GM18873 (cell line): ENCODE measurements around the gene SNED1.

Experiments used
- ATAC-seq: cut with Tn5 transposase; IDR thresholded peaks from one replicate; pipeline ENCODE4 v1.9.1; 2021; ENCODE audit warnings: mild to moderate bottlenecking, moderate library complexity, moderate number of reproducible peaks; ENCODE audit not compliant: unreplicated experiment, low FRiP score

The SNED1 gene

GRCh38 chr2:241065355-241065803 lies 67.0 kb downstream of the SNED1 start:
- no peak for ATAC-seq

- no peak for ATAC-seq
These were observed 67.9 kb downstream of the SNED1 start for GRCh38 chr2:241066171-241066892.

GRCh38 chr2:241066893-241067341 lies 68.5 kb downstream of the SNED1 start:
- ATAC-seq, result no peak

GRCh38 chr2:241067501-241068135 lies 69.2 kb downstream of the SNED1 start:
- ATAC-seq, result no peak

GRCh38 chr2:241068136-241068941 lies 69.9 kb downstream of the SNED1 start:
- ATAC-seq, result no peak

- ATAC-seq, result no peak
These were observed 70.8 kb downstream of the SNED1 start for GRCh38 chr2:241068942-241069810.

GRCh38 chr2:241069821-241070281 lies 71.4 kb downstream of the SNED1 start:
- ATAC-seq, result no peak

GRCh38 chr2:241070361-241070760 lies 71.9 kb downstream of the SNED1 start:
- no peak for ATAC-seq

GRCh38 chr2:241070811-241071676 lies 72.6 kb downstream of the SNED1 start:
- ATAC-seq, result no peak

GRCh38 chr2:241071677-241072111 lies 73.3 kb downstream of the SNED1 start:
- no peak for ATAC-seq

- no peak for ATAC-seq
These were observed 73.7 kb downstream of the SNED1 start for GRCh38 chr2:241072151-241072550.

- no peak for ATAC-seq
These were observed 74.2 kb downstream of the SNED1 start for GRCh38 chr2:241072553-241073165.

- no peak for ATAC-seq
These were observed 75.0 kb downstream of the SNED1 start for GRCh38 chr2:241073166-241074064.

GRCh38 chr2:241074065-241074818 lies 75.8 kb downstream of the SNED1 start:
- ATAC-seq, result no peak

- ATAC-seq, result no peak
These were observed 76.6 kb downstream of the SNED1 start for GRCh38 chr2:241074901-241075540.

GRCh38 chr2:241080405-241081189 lies 82.2 kb downstream of the SNED1 start:
- ATAC-seq, result no peak
